GM19467 (cell line): ENCODE data around the gene XPO6.
"Not testable (repeated sequence)": the region's sequence is repeated elsewhere in the genome, so short reads cannot be mapped to it uniquely, and the experiment has no call there.

Experiments used
- ATAC-seq: cut with Tn5 transposase; IDR thresholded peaks from one replicate; pipeline ENCODE4 v1.9.1; 2021; ENCODE audit warnings: mild to moderate bottlenecking, moderate library complexity; ENCODE audit not compliant: unreplicated experiment

XPO6 gene

DNA sequence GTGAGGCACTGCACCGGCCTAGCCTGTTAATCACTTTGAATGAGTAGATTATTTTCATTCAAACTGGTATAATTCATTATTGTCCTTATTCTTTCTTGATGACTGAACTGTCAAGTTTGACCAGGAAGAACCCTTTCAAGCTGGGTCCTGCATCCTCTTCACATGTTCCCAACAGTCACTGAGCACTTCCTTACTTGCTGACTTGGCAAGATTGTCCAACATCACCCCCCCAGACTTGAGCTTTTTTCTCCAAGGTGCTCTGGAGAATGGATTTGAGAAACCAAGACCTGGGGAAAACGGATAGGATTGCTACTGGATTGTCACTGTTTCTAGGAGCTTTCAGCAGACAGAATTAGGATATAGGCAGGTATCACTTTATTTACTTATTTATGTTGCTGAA, 93.1 kb downstream of the XPO6 start:
- ATAC-seq, result no peak

DNA sequence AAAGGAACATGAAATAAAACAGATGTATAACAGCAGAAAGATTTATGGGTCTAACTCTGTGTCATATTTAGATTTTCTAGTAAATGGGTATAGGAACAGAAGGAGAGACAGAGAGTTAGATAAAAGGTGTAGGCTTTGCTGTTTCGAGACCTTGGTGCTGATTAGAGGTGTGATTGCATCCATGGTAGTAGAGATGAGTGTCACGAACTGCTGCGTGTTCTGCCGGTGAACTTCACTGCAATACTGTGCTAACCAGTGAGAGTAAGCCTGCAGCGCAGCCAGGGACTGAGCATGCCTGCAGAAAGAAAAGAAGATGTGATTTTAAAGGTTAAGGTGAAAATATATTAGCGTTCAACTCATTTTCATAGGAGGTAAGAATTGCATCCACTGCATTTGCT, 94.6 kb downstream of the XPO6 start:
- no peak for ATAC-seq

GRCh38 chr16:28115866-28116265, 95.9 kb downstream of the XPO6 start:
- not testable (repeated sequence) for ATAC-seq

DNA sequence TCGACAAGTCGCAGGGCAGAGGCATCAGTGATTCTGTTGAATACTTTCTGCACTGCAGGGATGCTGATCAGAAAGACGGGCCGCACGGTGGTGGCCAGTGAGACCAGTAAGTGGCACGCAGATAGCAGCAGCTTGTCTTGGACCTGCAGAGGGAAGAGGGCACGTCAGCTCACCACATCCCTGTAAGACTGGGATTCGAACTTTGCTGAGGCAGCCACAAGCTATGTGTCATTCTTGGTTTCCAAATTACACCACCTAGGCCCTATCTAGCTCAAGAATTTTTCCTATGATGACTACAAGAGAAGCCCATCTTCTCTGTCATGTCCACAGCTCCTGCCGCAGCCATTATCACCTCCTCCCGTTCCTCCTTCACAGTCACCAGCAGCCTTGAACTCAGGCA, 98.9 kb downstream of the XPO6 start:
- ATAC-seq, result no peak

DNA sequence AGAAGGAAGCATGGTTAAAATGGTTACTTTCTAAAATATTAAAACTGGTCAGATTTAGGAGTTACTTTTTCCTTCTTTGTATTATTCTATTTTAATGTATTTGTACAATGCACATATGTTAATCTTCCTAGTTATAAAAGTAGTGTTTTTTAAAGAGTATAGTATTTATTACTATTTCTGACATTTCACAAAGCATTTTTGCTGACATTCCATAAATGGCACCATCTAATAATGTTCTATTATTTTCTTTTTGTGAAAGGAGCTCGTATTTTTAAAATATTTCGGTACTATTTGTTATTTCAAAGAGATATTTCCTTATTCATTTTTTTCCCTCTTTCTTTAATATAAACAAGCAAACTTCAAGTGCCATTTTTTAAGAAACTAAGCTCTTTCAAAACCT, 100.8 kb downstream of the XPO6 start:
- no peak for ATAC-seq

DNA sequence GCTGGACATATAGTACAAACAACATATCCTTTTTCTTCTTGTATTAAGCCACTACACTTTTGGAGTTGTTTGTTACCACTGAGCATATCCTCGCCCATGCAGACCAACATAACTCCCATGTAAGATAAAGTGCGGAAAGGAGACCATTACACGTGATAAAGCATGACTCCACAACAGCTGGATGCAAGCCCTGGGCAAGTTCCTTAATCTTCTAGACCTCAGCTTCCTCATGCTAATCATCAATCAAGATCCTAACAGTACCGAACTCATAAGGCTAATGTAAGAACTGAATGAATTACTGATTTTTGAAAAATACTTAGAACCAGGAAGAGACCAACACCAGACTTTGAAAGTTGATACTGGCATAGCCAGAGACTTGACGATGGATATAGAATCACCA, 101.3 kb downstream of the XPO6 start:
- no peak for ATAC-seq

DNA sequence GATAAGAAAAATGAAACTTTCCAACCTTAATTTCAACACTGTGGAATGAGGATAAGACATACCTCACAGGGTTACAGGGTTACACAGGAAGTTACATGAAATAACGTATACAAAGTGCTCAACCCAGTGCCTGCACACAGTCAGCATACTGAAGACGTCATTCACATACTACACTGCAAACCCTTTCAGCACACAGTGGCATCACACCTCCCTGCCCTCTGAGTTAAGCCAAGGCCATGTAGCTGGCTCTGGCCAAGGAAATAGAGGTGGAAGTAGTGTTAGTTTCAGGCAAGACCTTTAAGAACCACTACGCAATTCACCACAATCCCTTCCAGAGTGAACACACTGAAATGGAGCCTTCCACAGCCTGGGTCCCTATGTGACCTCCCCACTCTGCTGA, 101.7 kb downstream of the XPO6 start:
- no peak for ATAC-seq

- ATAC-seq, result no peak
Observed at GRCh38 chr16:28108590-28109247, 103.0 kb downstream of the XPO6 start.

DNA sequence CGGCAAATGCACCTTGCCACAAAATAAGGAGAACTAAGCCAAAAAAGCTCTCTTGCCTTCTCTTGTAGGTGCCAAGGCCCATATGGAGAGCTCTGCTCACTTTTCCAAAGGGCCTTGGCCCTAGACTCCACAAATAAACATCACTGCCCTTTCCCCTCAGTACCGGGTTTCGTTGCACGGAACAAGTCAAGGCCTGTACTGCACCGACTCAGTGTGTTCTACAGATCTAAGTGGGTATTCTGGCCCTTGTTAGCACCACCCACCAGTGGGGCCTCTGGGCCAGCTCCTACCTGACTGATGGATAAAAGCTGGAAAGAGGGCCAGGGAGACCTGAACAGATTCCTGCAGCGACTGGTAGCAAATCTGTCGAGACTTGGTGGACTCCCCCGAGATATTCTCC, 104.5 kb downstream of the XPO6 start:
- ATAC-seq, result no peak

DNA sequence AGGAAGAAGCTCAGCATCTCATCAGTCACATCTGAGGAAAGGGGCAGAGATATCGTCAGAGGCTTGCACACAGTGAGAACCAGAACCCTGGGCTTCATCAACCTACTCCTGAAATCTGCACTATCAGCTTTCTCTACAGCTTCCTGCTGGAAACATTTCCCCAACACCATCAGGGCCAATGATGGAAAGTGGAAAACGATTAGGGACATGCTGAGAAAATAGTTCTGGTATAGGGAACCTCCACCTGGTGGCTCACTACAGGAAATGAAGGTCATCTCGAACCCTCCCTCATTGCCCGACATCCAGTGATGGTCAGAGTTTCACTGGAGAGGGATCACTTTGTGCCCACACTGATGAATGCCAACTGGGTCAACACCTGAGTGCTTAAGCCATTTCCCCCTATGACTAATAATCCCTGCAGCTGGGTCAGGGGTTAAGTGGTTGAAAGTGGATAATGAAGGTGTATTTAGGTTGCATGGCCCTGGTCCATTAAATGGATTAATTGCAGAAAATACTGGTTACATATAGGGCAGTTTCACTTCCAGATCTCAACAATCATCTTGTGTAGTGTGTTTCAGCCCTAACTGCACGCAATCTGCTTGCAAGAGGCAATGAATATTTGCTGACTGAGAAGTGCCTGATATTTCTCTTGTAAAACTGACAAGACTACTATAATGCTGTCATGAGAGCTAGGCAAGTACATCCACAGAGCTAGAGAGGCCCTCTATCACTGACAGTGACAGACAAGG, 105.1 kb downstream of the XPO6 start:
- no peak for ATAC-seq

GRCh38 chr16:28105954-28106353, 105.8 kb downstream of the XPO6 start:
- no peak for ATAC-seq

DNA sequence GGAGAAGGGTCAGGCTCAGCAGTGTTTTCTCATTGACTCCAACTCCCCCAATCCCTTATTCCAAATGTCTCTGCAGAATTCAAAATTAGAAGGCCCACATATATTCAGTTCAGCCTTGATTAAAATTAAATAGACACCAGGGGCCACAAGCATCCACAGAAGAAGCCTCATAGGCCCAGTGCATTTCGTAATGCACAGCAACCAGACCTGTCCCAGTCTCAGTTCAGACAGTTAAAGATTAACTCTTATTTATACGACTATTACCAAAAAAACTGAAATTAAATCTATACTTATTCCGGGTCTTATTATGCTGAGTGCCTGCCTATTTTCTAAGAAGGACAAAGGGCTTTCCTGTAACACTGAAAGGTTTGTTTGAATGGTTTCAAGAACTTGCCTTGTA, 106.5 kb downstream of the XPO6 start:
- ATAC-seq, result no peak

- no peak for ATAC-seq
Observed at GRCh38 chr16:28104404-28104803, 107.4 kb downstream of the XPO6 start.

DNA sequence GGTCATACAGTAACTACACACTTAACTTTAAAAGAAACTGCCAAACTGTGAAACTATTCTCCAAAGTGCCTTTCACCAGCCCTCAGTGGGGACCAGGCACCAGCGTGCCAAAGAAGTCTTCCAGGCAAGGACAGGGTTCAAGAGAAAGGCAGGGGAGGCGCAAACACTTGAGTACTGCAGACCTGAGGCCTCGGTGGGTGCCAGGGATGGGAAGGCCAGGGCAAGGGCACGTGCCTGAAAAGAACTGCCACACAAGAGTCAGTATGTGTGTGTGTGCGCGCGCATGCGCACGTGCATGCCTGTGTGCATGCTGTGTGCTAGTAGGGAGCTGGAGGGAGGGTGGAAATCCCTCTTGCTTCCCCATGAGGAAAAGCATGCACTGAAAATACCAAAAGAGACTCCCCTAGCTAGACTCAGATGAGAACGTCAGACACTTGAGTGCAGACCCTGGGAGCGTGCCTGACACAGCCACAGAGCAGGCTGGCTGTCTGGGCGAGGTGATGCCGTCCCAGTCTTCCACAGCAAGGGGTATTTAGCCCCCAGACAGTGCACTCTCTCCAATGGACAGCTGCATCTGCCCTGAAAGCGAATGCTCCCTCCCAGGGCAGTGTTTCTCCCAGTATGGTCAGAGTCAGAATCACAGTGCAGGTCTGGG, 108.1 kb downstream of the XPO6 start:
- ATAC-seq, result no peak

DNA sequence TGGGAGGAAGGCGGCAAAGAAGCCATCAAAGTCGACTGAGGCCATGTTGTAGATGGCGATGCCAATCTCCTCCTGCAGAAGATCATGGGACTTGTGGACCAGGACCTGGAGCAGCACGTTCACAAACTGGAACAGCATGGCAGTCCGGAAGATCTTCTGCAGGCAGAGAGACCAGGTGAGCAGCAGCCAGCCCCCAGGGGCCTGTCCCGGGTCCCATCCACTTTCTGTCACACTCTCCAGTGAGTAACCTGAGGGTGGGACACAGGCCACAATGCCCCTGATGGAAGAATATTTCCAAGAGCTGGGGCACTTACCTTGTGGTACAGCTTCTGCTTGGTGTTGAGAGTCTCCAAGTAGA, 110.3 kb downstream of the XPO6 start:
- no peak for ATAC-seq

DNA sequence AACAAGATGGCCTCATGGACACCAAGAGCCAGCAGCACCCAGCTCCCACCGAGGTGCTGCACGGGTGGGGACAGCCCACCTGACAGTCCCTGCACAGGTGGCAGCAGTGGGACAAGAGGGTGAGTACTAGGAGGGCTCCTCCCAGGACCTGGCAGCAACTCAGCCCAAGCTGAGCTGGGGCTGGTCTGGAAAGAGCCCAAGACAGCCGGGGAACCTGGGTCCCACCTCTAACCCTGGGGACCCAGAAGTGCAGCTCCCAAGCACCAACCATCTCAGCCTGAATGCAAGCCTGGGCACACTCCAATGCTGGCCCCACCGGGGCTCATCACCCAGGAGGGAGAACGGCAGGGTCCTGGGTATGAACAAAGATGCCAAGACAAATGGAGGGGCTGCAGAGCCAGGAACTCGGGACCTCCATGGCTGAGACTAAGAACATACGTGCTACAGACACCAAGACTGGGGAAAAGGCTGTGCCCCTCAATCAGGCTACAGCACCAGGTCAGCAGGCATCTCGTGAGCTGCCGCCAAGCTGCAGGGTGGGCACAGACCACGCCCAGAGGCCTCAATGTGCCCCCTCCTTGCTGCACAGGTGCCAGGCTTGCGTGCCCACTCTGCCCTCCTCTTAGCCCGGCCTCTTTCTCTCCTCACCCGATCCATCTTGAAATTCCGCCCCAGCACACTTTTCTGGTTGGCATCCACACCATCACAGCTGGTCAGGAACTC, 110.8 kb downstream of the XPO6 start:
- no peak for ATAC-seq

DNA sequence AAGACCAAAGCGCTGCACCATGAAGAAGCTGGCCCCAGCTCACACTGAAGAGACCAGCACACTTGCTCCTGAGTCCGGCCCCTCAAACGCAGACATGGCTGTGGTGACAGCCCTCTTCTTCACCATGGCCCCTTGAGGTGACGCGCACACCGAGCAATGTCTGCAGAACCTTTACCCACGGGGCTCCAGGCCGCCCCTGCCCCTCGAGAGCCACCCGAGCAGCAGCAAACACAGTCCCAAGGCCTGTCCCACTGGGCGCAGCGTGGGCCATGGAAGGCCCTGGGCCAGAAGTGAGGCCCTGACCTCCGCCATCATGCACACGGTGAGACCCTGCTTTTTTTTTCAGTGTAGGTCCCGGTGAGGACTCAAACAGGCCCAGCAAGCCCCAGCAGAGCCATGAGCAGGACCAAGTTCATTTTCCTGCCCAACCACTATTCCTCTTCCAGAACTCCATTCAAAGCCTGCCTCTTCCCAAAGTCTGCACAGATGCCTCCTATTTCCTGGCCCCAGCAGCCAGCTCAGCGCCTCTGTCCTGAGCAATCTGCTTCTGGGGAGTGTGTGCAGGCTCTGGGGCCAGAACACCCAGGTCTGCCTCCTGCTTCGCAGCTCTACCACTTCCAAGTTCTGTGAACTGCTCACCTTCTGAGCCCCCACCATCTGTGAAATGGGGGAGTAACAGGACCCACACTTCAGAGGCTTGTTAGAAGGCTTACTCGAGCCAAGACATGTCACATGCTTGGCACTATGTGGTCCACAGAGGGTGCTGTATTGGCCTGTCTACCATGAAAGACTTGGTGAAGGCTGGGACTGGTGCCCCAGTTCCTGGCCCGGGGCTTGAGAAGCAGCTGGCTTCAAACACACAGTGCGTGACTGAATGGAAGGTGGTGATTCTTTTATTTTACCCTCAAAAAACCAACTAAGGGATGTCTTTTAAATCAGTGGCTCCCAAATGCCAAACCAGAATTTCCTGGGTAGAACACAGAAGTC, 112.5 kb downstream of the XPO6 start:
- no peak for ATAC-seq

- no peak for ATAC-seq
Observed at GRCh38 chr16:28098171-28098958, 113.4 kb downstream of the XPO6 start.

DNA sequence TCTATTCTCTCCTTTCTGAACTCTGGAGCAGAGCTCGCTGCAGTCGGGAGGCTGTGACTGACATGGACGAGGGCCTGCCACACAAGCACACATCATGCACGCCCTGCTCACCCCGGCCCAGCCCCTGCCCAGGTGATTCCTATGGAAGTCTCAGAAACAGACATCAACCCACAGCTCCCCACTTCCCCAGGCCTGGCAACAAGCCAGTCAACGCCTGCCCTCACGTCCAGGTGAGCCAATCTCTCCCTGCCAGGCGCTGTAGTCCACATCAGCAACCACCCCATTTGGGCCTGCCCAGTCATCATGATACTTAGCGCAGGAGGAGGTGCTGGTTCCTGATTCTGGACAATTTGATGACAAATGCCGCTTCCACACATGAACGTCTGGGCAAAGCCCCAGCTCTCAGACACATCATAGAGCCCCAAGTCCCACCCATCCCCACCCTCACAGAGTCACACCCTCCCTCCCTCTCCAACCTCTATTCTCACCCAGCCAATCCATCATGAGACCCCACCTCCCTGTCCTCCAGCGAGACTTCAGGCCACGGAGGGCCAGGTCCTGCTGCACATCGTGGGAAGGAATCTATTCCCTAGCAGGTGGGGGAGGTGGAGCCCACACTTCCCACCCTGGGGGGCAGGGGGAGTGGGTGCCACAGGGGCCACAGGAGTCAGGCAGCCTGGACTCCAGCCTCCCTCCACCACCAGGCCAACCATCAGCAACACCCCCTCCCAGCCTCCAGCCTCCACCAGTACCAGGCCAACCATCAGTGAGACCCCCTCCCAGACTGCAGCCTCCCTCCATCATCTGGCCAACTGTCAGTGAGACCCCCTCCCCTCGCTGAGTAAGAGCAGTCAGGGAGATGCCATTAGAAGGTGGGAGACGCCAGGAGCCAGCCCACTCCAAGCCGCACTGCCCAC, 114.5 kb downstream of the XPO6 start:
- ATAC-seq, result no peak
